H9 (cell line): ENCODE results near the gene FAM221B. TPM values are rescaled to one million over a fixed set of nuclear protein-coding genes. Genes with fewer than 3 reads are reported as not detected.

Source experiments
- DNase-seq: peaks from one replicate; pipeline ENCODE4 v3.0.0-alpha.2; 2017
- H2AFZ ChIP-seq: one replicate; pipeline ENCODE4 v1.6.1; 2013; ENCODE audit warnings: mild to moderate bottlenecking, low read length, control low read depth, moderate library complexity
- H2AK5ac ChIP-seq: 2 replicates; pipeline ENCODE4 v1.6.1; 2013; ENCODE audit warnings: low read length, control low read depth, mixed read lengths; ENCODE audit not compliant: insufficient read length
- H2BK120ac ChIP-seq: one replicate; pipeline ENCODE4 v1.6.1; 2013; ENCODE audit warnings: low read depth, mild to moderate bottlenecking, low read length, control low read depth, inconsistent platforms; ENCODE audit not compliant: poor library complexity, severe bottlenecking
- H2BK12ac ChIP-seq: 2 replicates; pipeline ENCODE4 v1.6.1; 2013; ENCODE audit warnings: low read length, control low read depth, mixed read lengths, low read depth; ENCODE audit not compliant: insufficient read length
- H2BK15ac ChIP-seq: 2 replicates; pipeline ENCODE4 v1.6.1; 2013; ENCODE audit warnings: low read depth, low read length, control low read depth
- H2BK20ac ChIP-seq: one replicate; pipeline ENCODE4 v1.6.1; 2013; ENCODE audit warnings: low read depth, mild to moderate bottlenecking, low read length, control low read depth, inconsistent platforms; ENCODE audit not compliant: poor library complexity, severe bottlenecking
- H2BK5ac ChIP-seq: 2 replicates; pipeline ENCODE4 v1.6.1; 2013; ENCODE audit warnings: low read length, control low read depth, mixed read lengths; ENCODE audit not compliant: insufficient read length
- H3K14ac ChIP-seq: 2 replicates; pipeline ENCODE4 v1.6.1; 2013; ENCODE audit warnings: low read length, control low read depth; ENCODE audit not compliant: insufficient read depth
- H3K18ac ChIP-seq: 2 replicates; pipeline ENCODE4 v1.6.1; 2013; ENCODE audit warnings: low read depth, mild to moderate bottlenecking, mixed read lengths, low read length, control low read depth; ENCODE audit not compliant: insufficient read length
- H3K23ac ChIP-seq: 2 replicates; pipeline ENCODE4 v1.6.1; 2013; ENCODE audit warnings: low read length, control low read depth, mixed read lengths, low read depth; ENCODE audit not compliant: insufficient read length
- H3K23me2 ChIP-seq: 2 replicates; pipeline ENCODE4 v1.6.1; 2013; ENCODE audit warnings: low read depth, mild to moderate bottlenecking, mixed read lengths, low read length, control low read depth; ENCODE audit not compliant: insufficient read length, poor library complexity, severe bottlenecking
- H3K27ac ChIP-seq: 2 replicates; pipeline ENCODE4 v1.5.1; 2013; ENCODE audit warnings: low read length, control low read depth, mixed read lengths, low read depth; ENCODE audit not compliant: insufficient read length
- H3K27me3 ChIP-seq: 2 replicates; pipeline ENCODE4 v1.6.1; 2013; ENCODE audit warnings: low read length, control low read depth, inconsistent platforms; ENCODE audit not compliant: insufficient read depth
- H3K4ac ChIP-seq: 2 replicates; pipeline ENCODE4 v1.6.1; 2013; ENCODE audit warnings: low read depth, mild to moderate bottlenecking, control low read depth, inconsistent platforms, low read length, moderate library complexity
- H3K4me1 ChIP-seq: 2 replicates; pipeline ENCODE4 v1.6.1; 2013; ENCODE audit warnings: low read length, control low read depth, inconsistent platforms; ENCODE audit not compliant: insufficient read depth
- H3K4me2 ChIP-seq: 2 replicates; pipeline ENCODE4 v1.6.1; 2013; ENCODE audit warnings: low read length, control low read depth, mixed read lengths; ENCODE audit not compliant: insufficient read length, insufficient read depth
- H3K56ac ChIP-seq: 2 replicates; pipeline ENCODE4 v1.6.1; 2013; ENCODE audit warnings: low read depth, mild to moderate bottlenecking, mixed read lengths, low read length, control low read depth; ENCODE audit not compliant: insufficient read length
- H3K79me1 ChIP-seq: 2 replicates; pipeline ENCODE4 v1.6.1; 2013; ENCODE audit warnings: low read depth, mild to moderate bottlenecking, moderate library complexity, low read length, control low read depth, inconsistent platforms; ENCODE audit not compliant: insufficient read depth, poor library complexity, severe bottlenecking
- H3K79me2 ChIP-seq: 2 replicates; pipeline ENCODE4 v1.6.1; 2013; ENCODE audit warnings: low read length, control low read depth, inconsistent platforms; ENCODE audit not compliant: insufficient read depth
- H3K9ac ChIP-seq: 2 replicates; pipeline ENCODE4 v1.6.1; 2013; ENCODE audit warnings: low read length, control low read depth, mixed read lengths; ENCODE audit not compliant: insufficient read length; ENCODE audit errors: extremely low read depth
- H3K9me3 ChIP-seq: one replicate; pipeline ENCODE4 v1.6.1; 2013; ENCODE audit warnings: low read depth, low read length, inconsistent platforms; ENCODE audit not compliant: control insufficient read depth
- H3T11ph ChIP-seq: one replicate; pipeline ENCODE4 v1.6.1; 2013; ENCODE audit warnings: mild to moderate bottlenecking, low read length, control low read depth, inconsistent platforms
- H4K20me1 ChIP-seq: one replicate; pipeline ENCODE4 v1.6.1; 2013; ENCODE audit not compliant: control insufficient read depth, insufficient read length, insufficient read depth
- H4K5ac ChIP-seq: 2 replicates; pipeline ENCODE4 v1.6.1; 2013; ENCODE audit warnings: low read depth, mild to moderate bottlenecking, mixed read lengths, low read length, control low read depth; ENCODE audit not compliant: insufficient read length
- H4K8ac ChIP-seq: replicated peaks from 2 replicates; pipeline ENCODE4 v1.6.1; 2013; ENCODE audit warnings: low read length, control low read depth, mixed read lengths, low read depth; ENCODE audit not compliant: insufficient read length
- H4K91ac ChIP-seq: 2 replicates; pipeline ENCODE4 v1.6.1; 2013; ENCODE audit warnings: low read depth, mild to moderate bottlenecking, moderate library complexity, mixed read lengths, low read length, control low read depth; ENCODE audit not compliant: insufficient read length
- H3K27ac Mint-ChIP-seq, 3 experiments: 2 replicates in 2 of 3; 3 replicates in 1 of 3; pipeline ENCODE4 v1.8.0; 2020 to 2021; ENCODE audit warnings: mixed read lengths in 3 of 3, mild to moderate bottlenecking in 1 of 3, moderate library complexity in 1 of 3
- H3K27me3 Mint-ChIP-seq: 2 replicates; pipeline ENCODE4 v1.8.0; 2021; ENCODE audit warnings: low read depth, mild to moderate bottlenecking, moderate library complexity, mixed read lengths
- H3K36me3 Mint-ChIP-seq, 3 experiments: 2 replicates in 2 of 3; 3 replicates in 1 of 3; pipeline ENCODE4 v1.8.0; 2020 to 2021; ENCODE audit warnings: low read depth in 3 of 3, mixed read lengths in 3 of 3; ENCODE audit not compliant: insufficient read depth in 1 of 3
- H3K4me1 Mint-ChIP-seq, 2 experiments: 2 replicates each; pipeline ENCODE4 v1.8.0; 2020; ENCODE audit warnings: mixed read lengths in 2 of 2
- H3K4me3 Mint-ChIP-seq, 2 experiments: 2 replicates in 1 of 2; 3 replicates in 1 of 2; pipeline ENCODE4 v1.8.0; 2020 to 2021; ENCODE audit warnings: mild to moderate bottlenecking in 2 of 2, mixed read lengths in 2 of 2, moderate library complexity in 1 of 2
- H3K9me3 Mint-ChIP-seq, 2 experiments: 2 replicates in 1 of 2; 3 replicates in 1 of 2; pipeline ENCODE4 v1.8.0; 2020; ENCODE audit warnings: mild to moderate bottlenecking in 2 of 2, mixed read lengths in 2 of 2, moderate library complexity in 1 of 2
- WGBS: extraction: QIAGEN DNeasy Blood & Tissue Kit; methylation state at CpG from one replicate; pipeline ENCODE4 v1.1.7; 2013; ENCODE audit warnings: missing lambda C conversion rate, low lambda C conversion rate, mixed read lengths; ENCODE audit not compliant: insufficient read length; ENCODE audit errors: extremely low coverage; 5-methylcytosine and 5-hydroxymethylcytosine counted together
- total RNA-seq: library from RNA; stranded (reverse); gene quantifications from 2 replicates; pipeline ENCODE4 v1.2.1, GENCODE V29; 2021
- TF ChIP-seq, protein P1 (sequence below): fragments of 200-600 bp; sonication (generic); conservative IDR thresholded peaks from 3 replicates; pipeline ENCODE4 v1.8.0; 2021; ENCODE audit warnings: antibody characterized with exemption, mild to moderate bottlenecking

FAM221B gene
- total RNA-seq, 1 experiment from 2014 or later: not detected

DNA sequence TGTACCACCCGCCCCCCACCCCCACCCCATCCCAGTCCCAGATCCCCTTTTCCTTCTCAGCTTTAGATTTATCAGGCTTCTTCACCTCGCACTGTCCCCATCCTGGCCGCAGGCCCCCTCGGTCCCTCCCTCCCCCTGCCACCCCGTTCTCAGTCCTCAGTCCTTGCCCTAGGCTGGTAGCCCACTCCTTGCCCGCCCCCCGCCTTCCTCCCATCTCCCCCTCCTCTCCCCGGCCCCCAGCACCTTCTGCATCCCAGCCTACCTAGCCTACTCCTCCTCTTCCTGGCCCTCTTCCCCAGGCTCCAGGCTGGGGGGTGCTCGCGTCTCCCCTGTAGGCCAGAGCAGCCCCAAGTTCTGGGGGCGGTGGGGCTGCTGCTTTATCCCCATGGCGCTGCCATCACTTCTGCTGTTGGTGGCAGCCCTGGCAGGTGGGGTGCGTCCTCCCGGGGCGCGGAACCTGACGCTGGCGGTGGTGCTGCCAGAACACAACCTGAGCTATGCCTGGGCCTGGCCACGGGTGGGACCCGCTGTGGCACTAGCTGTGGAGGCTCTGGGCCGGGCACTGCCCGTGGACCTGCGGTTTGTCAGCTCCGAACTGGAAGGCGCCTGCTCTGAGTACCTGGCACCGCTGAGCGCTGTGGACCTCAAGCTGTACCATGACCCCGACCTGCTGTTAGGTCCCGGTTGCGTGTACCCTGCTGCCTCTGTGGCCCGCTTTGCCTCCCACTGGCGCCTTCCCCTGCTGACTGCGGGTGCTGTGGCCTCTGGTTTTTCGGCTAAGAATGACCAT lies 36.3 kb downstream of the FAM221B start:
- no peak overlapping the region for H3K27ac ChIP-seq
- no peak overlapping the region for H3K56ac ChIP-seq
- no peak overlapping the region for H2BK5ac ChIP-seq
- Mint-ChIP-seq H3K27ac (no peak overlapping the region), H3K9me3 (no peaks in the 10 kb centered on the region), H3K4me3 (peak overlapping the region; percentile 53 to 67; a peak in 4 of 5 replicates), H3K36me3 (no peaks in the 10 kb centered on the region; a peak in 1 of 7 replicates), H3K27me3 (peaks cover 4% of the 10 kb centered on the region), H3K4me1 (peaks cover 17 to 22% of the 10 kb centered on the region in 2 experiments)
- H2BK120ac ChIP-seq: no peak overlapping the region
- no peak for DNase-seq
- no peak overlapping the region for H4K8ac ChIP-seq
- H3T11ph ChIP-seq: no peak overlapping the region
- TF ChIP-seq, protein P1, sequence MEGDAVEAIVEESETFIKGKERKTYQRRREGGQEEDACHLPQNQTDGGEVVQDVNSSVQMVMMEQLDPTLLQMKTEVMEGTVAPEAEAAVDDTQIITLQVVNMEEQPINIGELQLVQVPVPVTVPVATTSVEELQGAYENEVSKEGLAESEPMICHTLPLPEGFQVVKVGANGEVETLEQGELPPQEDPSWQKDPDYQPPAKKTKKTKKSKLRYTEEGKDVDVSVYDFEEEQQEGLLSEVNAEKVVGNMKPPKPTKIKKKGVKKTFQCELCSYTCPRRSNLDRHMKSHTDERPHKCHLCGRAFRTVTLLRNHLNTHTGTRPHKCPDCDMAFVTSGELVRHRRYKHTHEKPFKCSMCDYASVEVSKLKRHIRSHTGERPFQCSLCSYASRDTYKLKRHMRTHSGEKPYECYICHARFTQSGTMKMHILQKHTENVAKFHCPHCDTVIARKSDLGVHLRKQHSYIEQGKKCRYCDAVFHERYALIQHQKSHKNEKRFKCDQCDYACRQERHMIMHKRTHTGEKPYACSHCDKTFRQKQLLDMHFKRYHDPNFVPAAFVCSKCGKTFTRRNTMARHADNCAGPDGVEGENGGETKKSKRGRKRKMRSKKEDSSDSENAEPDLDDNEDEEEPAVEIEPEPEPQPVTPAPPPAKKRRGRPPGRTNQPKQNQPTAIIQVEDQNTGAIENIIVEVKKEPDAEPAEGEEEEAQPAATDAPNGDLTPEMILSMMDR: no peak
- H3K23ac ChIP-seq: no peak overlapping the region
- no peak overlapping the region for H3K4ac ChIP-seq
- H3K27me3 ChIP-seq: no peaks in the 10 kb centered on the region
- no peak overlapping the region for H4K5ac ChIP-seq
- H3K4me2 ChIP-seq: peak overlapping the region; percentile 52
- no peaks in the 10 kb centered on the region for H3K4me1 ChIP-seq
- H4K91ac ChIP-seq: no peak overlapping the region
- H3K9ac ChIP-seq: no peak overlapping the region
- peaks cover 3% of the 10 kb centered on the region for H3K23me2 ChIP-seq
- no peak overlapping the region for H3K14ac ChIP-seq
- H2AK5ac ChIP-seq: no peak overlapping the region
- H3K18ac ChIP-seq: no peak overlapping the region
- H3K9me3 ChIP-seq: no peaks in the 10 kb centered on the region
- H2BK20ac ChIP-seq: no peak overlapping the region
- no peak overlapping the region for H2AFZ ChIP-seq
- WGBS: no CpG with 5 or more reads among the region's 34 CpGs
- no peaks in the 10 kb centered on the region for H3K79me2 ChIP-seq
- H2BK12ac ChIP-seq: no peak overlapping the region
- no peaks in the 10 kb centered on the region for H3K79me1 ChIP-seq
- H2BK15ac ChIP-seq: no peak overlapping the region
- H4K20me1 ChIP-seq: no peaks in the 10 kb centered on the region
